Testis (tissue), 2 donors: ENCODE measurements around the gene NMNAT3.

ENCODE experiments used
- POLR2A ChIP-seq: fragments of 450-650 bp; IDR thresholded peaks from one replicate; pipeline ENCODE4 v1.6.1; 2017; ENCODE audit warnings: antibody characterized with exemption, mild to moderate bottlenecking, moderate library complexity
- TF ChIP-seq, protein P1 (sequence below), 3 experiments: fragments of 450-650 bp in 2 of 3; fragments of 200-600 bp in 1 of 3; sonication (generic) in 1 of 3; IDR thresholded peaks; one replicate each; pipeline ENCODE4 v1.5.1; 2016 to 2019; ENCODE audit warnings: antibody characterized with exemption in 3 of 3, mild to moderate bottlenecking in 2 of 3, moderate library complexity in 1 of 3

DNA sequence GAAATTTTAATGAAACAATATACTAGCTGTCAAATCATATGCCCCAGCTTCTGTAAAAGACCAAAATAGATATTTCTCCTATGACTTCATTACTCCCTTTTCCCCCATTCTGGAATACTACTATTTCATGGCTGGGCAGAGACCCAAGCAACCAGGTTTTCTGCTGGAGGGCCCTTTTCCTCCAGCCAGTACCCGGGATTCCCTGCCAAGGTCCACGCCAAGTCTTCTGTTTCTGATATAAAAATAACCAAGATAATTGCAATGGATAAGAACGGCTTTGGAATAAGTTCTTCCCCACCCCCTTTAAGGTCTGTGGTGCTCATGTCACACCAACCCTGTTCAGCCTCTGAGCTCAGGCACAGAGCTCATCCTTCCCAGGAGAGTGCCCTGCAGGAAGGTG is 17.2 kb upstream of the NMNAT3 start:
- TF ChIP-seq, protein P1, sequence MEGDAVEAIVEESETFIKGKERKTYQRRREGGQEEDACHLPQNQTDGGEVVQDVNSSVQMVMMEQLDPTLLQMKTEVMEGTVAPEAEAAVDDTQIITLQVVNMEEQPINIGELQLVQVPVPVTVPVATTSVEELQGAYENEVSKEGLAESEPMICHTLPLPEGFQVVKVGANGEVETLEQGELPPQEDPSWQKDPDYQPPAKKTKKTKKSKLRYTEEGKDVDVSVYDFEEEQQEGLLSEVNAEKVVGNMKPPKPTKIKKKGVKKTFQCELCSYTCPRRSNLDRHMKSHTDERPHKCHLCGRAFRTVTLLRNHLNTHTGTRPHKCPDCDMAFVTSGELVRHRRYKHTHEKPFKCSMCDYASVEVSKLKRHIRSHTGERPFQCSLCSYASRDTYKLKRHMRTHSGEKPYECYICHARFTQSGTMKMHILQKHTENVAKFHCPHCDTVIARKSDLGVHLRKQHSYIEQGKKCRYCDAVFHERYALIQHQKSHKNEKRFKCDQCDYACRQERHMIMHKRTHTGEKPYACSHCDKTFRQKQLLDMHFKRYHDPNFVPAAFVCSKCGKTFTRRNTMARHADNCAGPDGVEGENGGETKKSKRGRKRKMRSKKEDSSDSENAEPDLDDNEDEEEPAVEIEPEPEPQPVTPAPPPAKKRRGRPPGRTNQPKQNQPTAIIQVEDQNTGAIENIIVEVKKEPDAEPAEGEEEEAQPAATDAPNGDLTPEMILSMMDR (IDR thresholded peaks at IDR 0.05) = no peak
- TF ChIP-seq POLR2A = no peak
